ENCODE measurements around the gene ENO4.

The ENO4 gene

GRCh38 chr10:116849248-116850057 lies at the start of gene ENO4:
TSS of gene ENO4 (plus strand) at chr10:116849499. CDS start at chr10:116849567, 68 bp downstream.
- DNase-seq = peak; percentile 25 to 74

- no peak for DNase-seq
Measured at GRCh38 chr10:116800286-116800929, 48.9 kb upstream of the ENO4 start.

- DNase-seq = no peak
Measured at GRCh38 chr10:116801658-116802057, 47.6 kb upstream of the ENO4 start.

- no peak for DNase-seq
Measured at GRCh38 chr10:116802474-116802873, 46.8 kb upstream of the ENO4 start.

GRCh38 chr10:116802876-116803275 lies 46.4 kb upstream of the ENO4 start:
- no peak for DNase-seq

GRCh38 chr10:116803451-116804249 lies 45.6 kb upstream of the ENO4 start:
- DNase-seq = no peak

- DNase-seq = no peak
Measured at GRCh38 chr10:116808706-116809105, 40.6 kb upstream of the ENO4 start.

GRCh38 chr10:116809483-116810119 lies 39.7 kb upstream of the ENO4 start:
- DNase-seq = no peak

GRCh38 chr10:116810120-116810500 lies 39.2 kb upstream of the ENO4 start:
- no peak for DNase-seq

- no peak for DNase-seq
Measured at GRCh38 chr10:116810895-116811294, 38.4 kb upstream of the ENO4 start.

- no peak for DNase-seq
Measured at GRCh38 chr10:116811691-116812090, 37.6 kb upstream of the ENO4 start.

GRCh38 chr10:116815641-116816415 lies 33.5 kb upstream of the ENO4 start:
- no peak for DNase-seq

GRCh38 chr10:116817178-116817577 lies 32.1 kb upstream of the ENO4 start:
- DNase-seq = no peak

- no peak for DNase-seq
Measured at GRCh38 chr10:116817780-116818343, 31.4 kb upstream of the ENO4 start.

GRCh38 chr10:116819999-116820677 lies 29.2 kb upstream of the ENO4 start:
- DNase-seq = no peak

- no peak for DNase-seq
Measured at GRCh38 chr10:116825901-116826300, 23.4 kb upstream of the ENO4 start.

GRCh38 chr10:116826803-116827202 lies 22.5 kb upstream of the ENO4 start:
- DNase-seq = no peak

- no peak for DNase-seq
Measured at GRCh38 chr10:116827214-116827671, 22.1 kb upstream of the ENO4 start.

GRCh38 chr10:116828116-116828515 lies 21.2 kb upstream of the ENO4 start:
- DNase-seq = no peak

- DNase-seq = no peak
Measured at GRCh38 chr10:116829711-116830110, 19.6 kb upstream of the ENO4 start.

GRCh38 chr10:116831086-116831485 lies 18.2 kb upstream of the ENO4 start:
- no peak for DNase-seq
